ENCODE results near the gene NIFK.
A peak's percentile ranks its signal among the peaks of the same experiment; 100 is the strongest.
"Not testable (repeated sequence)": the region's sequence is repeated elsewhere in the genome, so short reads cannot be mapped to it uniquely, and the experiment has no call there.

The NIFK gene

DNA sequence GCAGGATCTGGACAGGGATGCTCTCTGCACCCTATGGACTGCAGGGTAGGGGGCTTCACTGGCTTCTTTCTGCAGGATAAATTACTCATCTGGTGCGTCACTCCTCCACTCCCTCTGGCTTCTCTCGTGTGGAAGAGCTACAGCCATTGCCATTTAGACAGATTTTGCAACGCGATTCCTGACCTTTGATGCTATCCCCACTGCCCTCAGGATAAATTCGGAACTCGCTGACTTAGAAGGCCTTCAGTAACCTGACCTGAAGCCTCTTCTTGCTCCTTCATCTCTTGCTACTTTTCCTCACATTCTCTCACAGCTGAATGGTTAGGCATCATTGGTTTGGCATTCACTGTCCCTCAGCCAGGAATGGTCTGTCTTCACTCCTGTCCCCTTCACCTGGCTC, 5.3 kb downstream of the NIFK start:
- DNase-seq (ENCODE audit: low read depth): no peak

DNA sequence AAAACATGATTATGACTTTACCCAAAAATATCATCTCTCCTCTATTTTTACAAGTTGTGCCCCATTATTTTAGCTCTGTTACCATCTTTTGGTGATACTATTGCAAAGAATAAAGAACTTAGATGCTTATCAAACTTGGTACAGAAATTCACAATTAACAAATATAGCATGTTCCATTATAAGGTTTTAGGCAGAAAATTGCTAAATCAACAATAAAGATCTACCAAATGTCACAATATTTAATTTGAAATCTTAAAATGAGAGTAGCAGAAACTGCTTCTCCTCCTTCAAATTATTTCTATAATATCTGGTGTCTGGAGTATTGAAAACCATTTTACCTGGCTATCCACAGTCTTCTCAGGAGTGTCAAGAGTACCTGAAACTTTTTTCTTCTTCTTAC, 8.7 kb downstream of the NIFK start:
- DNase-seq (ENCODE audit: low read depth): no peak

- DNase-seq (ENCODE audit: low read depth): no peak
These were observed 9.3 kb downstream of the NIFK start for GRCh38 chr2:121727332-121727731.

DNA sequence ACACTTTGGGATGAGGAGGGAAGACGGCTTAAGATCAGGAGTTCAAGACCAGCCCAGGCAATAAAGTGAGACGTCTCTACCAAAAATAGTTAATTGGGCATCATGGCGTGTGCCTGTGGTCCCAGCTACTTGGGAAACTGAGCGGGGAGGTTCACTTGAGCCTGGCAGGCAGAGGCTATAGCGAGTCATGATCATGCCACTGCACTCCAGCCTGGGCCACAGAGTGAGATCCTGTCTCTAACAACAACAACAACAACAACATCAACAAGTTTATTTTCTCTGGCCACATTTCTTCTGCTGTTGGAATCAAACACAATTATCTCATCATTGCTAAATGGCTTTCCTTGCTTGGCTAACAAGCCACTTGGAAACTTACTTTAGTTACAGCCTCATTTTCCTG, 13.4 kb downstream of the NIFK start:
- no peak for DNase-seq (ENCODE audit: low read depth)

DNA sequence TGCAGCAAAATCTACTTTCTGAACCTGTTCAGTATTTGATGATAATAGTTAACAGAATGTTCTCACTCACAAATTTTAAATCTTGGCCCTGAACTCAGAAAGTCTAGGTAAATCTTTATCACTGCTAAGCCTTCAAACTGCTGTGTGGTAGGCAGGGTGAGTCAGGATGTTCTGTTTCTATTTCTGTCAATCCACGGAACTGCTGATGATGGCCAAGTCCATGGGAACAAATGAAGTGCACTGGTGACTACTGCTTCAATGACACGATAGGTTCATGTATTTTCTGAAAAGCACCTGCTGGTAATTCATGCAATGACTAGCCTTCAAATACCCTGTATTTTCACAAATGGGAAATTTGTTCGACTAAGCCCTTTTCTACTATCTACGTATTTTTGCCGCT, 14.2 kb downstream of the NIFK start:
- DNase-seq (ENCODE audit: low read depth): no peak

- DNase-seq (ENCODE audit: low read depth): no peak
These were observed 14.7 kb downstream of the NIFK start for GRCh38 chr2:121721926-121722325.

GRCh38 chr2:121717529-121717928, 19.1 kb downstream of the NIFK start:
- no peak for DNase-seq (ENCODE audit: low read depth)

GRCh38 chr2:121716126-121716525, 20.5 kb downstream of the NIFK start:
- no peak for DNase-seq (ENCODE audit: low read depth)

GRCh38 chr2:121711481-121711880, 25.2 kb downstream of the NIFK start:
- DNase-seq (ENCODE audit: low read depth): not testable (repeated sequence)

GRCh38 chr2:121710470-121711170, 26.1 kb downstream of the NIFK start:
- no peak for DNase-seq (ENCODE audit: low read depth)

GRCh38 chr2:121709776-121710469, 26.8 kb downstream of the NIFK start:
- no peak for DNase-seq (ENCODE audit: low read depth)

GRCh38 chr2:121707920-121708361, 28.7 kb downstream of the NIFK start:
- DNase-seq (ENCODE audit: low read depth): no peak

- DNase-seq (ENCODE audit: low read depth): no peak
These were observed 29.2 kb downstream of the NIFK start for GRCh38 chr2:121707344-121707919.

- DNase-seq (ENCODE audit: low read depth): no peak
These were observed 30.7 kb downstream of the NIFK start for GRCh38 chr2:121705958-121706357.

DNA sequence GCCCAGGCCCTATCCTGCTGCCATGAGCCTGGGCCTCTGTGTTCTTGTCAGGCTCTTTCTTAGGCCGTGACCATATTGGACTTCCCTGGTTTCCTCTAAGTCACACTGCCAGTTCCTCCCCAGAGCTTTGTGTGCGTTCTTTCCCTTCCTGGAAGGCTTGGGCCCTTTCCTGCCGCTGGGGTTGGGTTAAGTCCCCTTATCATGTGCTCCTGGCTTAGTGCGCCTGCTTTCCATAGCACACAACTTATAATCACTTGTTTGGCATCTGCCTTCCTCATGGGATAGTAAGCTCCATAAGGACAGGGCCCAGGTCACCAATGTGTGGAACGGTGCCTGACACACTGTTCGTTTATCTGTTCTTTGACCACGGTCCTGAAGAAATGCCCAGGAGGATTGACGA, 31.3 kb downstream of the NIFK start:
- DNase-seq (ENCODE audit: low read depth): no peak

DNA sequence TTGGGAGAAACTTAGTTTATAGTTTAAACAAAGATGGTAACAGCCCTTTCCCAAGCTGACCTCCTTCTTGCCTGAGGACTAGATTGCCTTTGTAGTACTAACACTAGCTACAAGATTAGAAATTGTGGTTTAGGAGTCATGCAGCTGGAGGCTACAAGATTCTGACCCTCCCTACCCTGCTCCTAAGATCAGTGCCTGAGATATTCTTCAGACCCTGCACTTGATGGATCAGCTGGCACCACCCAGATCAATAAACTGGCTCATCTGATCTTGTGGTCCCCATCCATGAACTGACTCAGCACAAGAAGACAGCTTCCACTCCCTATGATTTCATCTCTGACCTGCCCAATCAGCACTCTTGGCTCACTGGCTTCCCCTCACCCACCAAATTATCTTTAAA, 34.9 kb downstream of the NIFK start:
- not testable (repeated sequence) for DNase-seq (ENCODE audit: low read depth)

- peak; percentile 62 for DNase-seq (ENCODE audit: low read depth)
These were observed 37.0 kb downstream of the NIFK start for GRCh38 chr2:121699421-121700333.

DNA sequence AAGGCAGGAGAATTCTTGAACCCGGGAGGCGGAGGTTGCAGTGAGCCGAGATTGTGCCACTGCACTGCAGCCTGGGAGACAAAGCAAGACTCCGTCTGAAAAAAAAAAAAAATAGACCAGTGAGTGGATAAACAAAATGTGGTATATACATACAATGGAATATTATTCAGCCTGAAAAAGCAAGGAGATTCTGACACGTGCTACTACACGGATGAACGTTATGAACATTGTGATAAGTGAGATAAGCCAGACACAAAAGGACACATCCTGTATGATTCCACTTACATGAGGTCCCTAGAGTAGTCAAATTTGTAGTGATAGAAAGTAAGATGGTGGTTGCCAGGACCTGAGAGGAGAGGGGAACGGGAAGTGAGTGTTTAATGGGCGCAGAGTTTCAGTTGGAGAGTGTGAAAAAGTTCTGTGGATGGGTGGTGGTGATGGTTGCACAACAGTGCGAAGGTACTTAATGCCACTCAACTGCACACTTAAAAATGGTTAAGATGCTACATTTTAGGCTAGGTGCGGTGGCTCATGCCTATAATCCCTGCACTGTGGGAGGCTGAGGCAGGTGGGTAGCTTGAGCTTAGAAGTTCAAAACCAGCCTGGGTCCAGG, 38.3 kb downstream of the NIFK start:
- DNase-seq (ENCODE audit: low read depth): no peak

DNA sequence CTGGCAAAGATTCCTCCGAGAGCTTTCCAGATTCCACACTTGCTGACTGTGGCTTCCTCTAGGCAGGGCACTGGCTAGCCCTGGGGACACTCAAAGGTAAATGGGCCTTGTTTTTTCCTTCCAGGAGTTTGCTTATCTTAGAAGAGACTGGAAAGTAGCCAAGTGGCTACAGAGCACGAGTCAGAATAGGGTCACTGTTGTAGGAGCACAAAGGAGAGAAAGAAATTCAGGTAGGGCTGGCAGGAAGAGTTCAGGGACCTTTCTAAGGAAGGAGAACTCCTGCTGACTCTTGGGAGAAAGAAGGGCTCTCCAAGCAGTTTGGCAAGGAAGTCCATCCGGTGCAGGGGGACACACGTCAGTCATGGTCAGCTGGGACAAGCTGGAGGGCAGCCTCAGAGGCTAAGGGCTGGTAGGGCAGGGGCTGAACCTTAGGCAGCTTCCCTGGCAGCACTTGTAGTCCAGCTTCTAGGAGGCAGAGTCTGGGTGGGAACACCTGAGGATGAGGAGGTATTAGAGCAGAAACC, 39.5 kb downstream of the NIFK start:
- DNase-seq (ENCODE audit: low read depth): no peak

GRCh38 chr2:121696410-121696930, 40.2 kb downstream of the NIFK start:
- no peak for DNase-seq (ENCODE audit: low read depth)

DNA sequence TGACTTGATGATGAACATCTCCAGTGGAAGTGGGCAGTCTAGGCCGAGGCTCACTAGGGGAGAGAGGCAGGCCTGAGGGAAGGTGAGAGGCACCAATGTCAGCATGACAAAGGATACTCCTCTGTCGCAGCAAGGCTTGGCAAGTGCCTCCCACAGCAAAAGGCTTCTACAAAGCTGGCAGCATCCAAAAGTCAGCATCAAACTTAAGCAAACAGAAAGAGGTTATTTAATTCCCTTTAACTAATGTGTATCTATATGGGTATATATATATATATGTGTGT, 41.6 kb downstream of the NIFK start:
- DNase-seq (ENCODE audit: low read depth): no peak

Measured in stimulated activated CD8-positive, alpha-beta memory T cell treated with anti-CD3 and anti-CD28 coated beads, Interleukin-15, amount 100 ng/mL, for 1 hour (primary cell).